Fibroblast of lung (primary cell): ENCODE results near the gene LRRC75B. TPM values are rescaled to one million over a fixed set of nuclear protein-coding genes. Genes with fewer than 3 reads are reported as not detected.

Experiments used
- DNase-seq, 2 donors: peaks; one replicate each; pipeline versions ENCODE4 v3.0.0 to v3.0.0-alpha.2; 2010; ENCODE audit warnings: low read depth in 2 of 2
- H2AFZ ChIP-seq: 2 replicates; pipeline ENCODE4 v1.5.1; 2012; ENCODE audit warnings: low read length, control low read depth, inconsistent platforms
- H3K27ac ChIP-seq: 2 replicates; pipeline ENCODE4 v1.5.1; 2011; ENCODE audit warnings: low read length, control low read depth; ENCODE audit not compliant: insufficient read depth
- H3K27me3 ChIP-seq: 2 replicates; pipeline ENCODE4 v1.5.1; 2011; ENCODE audit warnings: mild to moderate bottlenecking, low read length; ENCODE audit not compliant: control insufficient read depth, insufficient read depth
- H3K36me3 ChIP-seq: 2 replicates; pipeline ENCODE4 v1.5.1; 2011; ENCODE audit warnings: low read length; ENCODE audit not compliant: control insufficient read depth, insufficient read depth
- H3K4me1 ChIP-seq: 2 replicates; pipeline ENCODE4 v1.5.1; 2011; ENCODE audit warnings: low read length; ENCODE audit not compliant: control insufficient read depth, insufficient read depth; ENCODE audit errors: extremely low read depth
- H3K4me2 ChIP-seq: 2 replicates; pipeline ENCODE4 v1.5.1; 2011; ENCODE audit warnings: low read length, control low read depth; ENCODE audit not compliant: insufficient read depth; ENCODE audit errors: extremely low read depth
- H3K4me3 ChIP-seq, 4 experiments: fragments of 200-600 bp in 1 of 4; sonication (generic) in 1 of 4; replicated peaks in 1 of 4; 2 replicates each; pipeline ENCODE4 v1.5.1; 2011 to 2016; ENCODE audit warnings: low read length in 4 of 4, low read depth in 3 of 4, mild to moderate bottlenecking in 3 of 4, control low read depth in 2 of 4, inconsistent platforms in 1 of 4, mixed read lengths in 1 of 4; ENCODE audit not compliant: insufficient read depth in 1 of 4; ENCODE audit errors: control extremely low read depth in 1 of 4
- H3K79me2 ChIP-seq: 2 replicates; pipeline ENCODE4 v1.5.1; 2012; ENCODE audit warnings: mild to moderate bottlenecking, low read length, inconsistent platforms; ENCODE audit not compliant: control insufficient read depth, insufficient read depth
- H3K9ac ChIP-seq: 2 replicates; pipeline ENCODE4 v1.5.1; 2011; ENCODE audit warnings: mild to moderate bottlenecking, low read length, control low read depth; ENCODE audit not compliant: insufficient read depth
- H3K9me3 ChIP-seq: 2 replicates; pipeline ENCODE4 v1.5.1; 2012; ENCODE audit warnings: low read depth, low read length; ENCODE audit not compliant: control insufficient read depth, insufficient read depth
- H4K20me1 ChIP-seq: 2 replicates; pipeline ENCODE4 v1.5.1; 2011; ENCODE audit warnings: low read length; ENCODE audit not compliant: control insufficient read depth, insufficient read depth; ENCODE audit errors: extremely low read depth
- EZH2 ChIP-seq: IDR thresholded peaks from 2 replicates; pipeline ENCODE4 v1.5.1; 2012; ENCODE audit warnings: low read length, control low read depth, mild to moderate bottlenecking; ENCODE audit errors: missing control alignments
- polyA plus RNA-seq, 2 donors: library from polyadenylated mRNA; depleted of rRNA in 1 of 2; stranded (reverse) in 1 of 2; unstranded in 1 of 2; fragments of >200 nt; gene quantifications; 2 replicates each; pipeline ENCODE4 v1.2.1, GENCODE V29; 2011 to 2012; ENCODE audit warnings: missing spikeins in 1 of 2
- total RNA-seq: library from RNA; depleted of rRNA; stranded (reverse); fragments of >200 nt; gene quantifications from 2 replicates; pipeline ENCODE4 v1.2.1, GENCODE V29; 2014
- TF ChIP-seq, protein P1 (sequence below), 2 donors: IDR thresholded peaks in 1 of 2; conservative IDR thresholded peaks in 1 of 2; 1 replicate in 1 of 2; 2 replicates in 1 of 2; pipeline ENCODE4 v1.5.1; 2011 to 2012; ENCODE audit warnings: low read length in 2 of 2, control low read depth in 1 of 2, inconsistent platforms in 1 of 2, low read depth in 1 of 2, mild to moderate bottlenecking in 1 of 2

The LRRC75B gene
- total and polyA plus RNA-seq, 2 donors (not counting 1 experiment from before 2014, with no cell fraction given): 2.9 to 7.9 TPM

DNA sequence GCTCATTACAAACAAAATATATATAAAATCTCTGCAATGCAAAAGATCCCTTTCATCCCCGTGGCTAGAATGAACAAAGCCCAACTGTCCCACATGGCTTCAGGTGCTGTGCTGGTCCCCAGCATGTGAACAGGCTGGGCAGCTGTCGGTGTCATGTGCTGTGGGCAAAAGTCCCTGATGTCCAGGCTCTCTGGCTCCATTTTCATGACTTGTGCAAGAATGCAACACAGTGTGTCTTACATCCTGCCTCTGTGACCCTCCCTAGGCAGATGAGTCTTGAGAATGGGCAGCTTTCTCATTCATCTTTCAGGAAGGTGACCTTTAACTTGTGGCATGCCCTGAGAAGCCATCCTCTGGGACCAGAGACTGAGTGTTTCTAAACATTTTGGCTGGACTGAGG is 52.4 kb downstream of the LRRC75B start:
- Histone ChIP-seq H3K9ac (no peak overlapping the region), H2AFZ (no peak overlapping the region), H3K79me2 (no peaks in the 10 kb centered on the region), H3K27me3 (no peaks in the 10 kb centered on the region), H3K4me3 (no peak overlapping the region), H3K4me1 (peaks cover 8% of the 10 kb centered on the region), H3K9me3 (no peaks in the 10 kb centered on the region), H4K20me1 (peaks cover 2% of the 10 kb centered on the region), H3K27ac (no peak overlapping the region), H3K36me3 (peaks cover 28% of the 10 kb centered on the region), H3K4me2 (no peak overlapping the region)
- no peak for DNase-seq
- TF ChIP-seq, protein P1, sequence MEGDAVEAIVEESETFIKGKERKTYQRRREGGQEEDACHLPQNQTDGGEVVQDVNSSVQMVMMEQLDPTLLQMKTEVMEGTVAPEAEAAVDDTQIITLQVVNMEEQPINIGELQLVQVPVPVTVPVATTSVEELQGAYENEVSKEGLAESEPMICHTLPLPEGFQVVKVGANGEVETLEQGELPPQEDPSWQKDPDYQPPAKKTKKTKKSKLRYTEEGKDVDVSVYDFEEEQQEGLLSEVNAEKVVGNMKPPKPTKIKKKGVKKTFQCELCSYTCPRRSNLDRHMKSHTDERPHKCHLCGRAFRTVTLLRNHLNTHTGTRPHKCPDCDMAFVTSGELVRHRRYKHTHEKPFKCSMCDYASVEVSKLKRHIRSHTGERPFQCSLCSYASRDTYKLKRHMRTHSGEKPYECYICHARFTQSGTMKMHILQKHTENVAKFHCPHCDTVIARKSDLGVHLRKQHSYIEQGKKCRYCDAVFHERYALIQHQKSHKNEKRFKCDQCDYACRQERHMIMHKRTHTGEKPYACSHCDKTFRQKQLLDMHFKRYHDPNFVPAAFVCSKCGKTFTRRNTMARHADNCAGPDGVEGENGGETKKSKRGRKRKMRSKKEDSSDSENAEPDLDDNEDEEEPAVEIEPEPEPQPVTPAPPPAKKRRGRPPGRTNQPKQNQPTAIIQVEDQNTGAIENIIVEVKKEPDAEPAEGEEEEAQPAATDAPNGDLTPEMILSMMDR (conservative IDR thresholded peaks at IDR 0.05 in 1 of 2, IDR thresholded peaks at IDR 0.05 in 1 of 2; ENCODE audit: low read depth in 1 of 2, low read length in 2 of 2): no peak
- no peak for TF ChIP-seq EZH2

DNA sequence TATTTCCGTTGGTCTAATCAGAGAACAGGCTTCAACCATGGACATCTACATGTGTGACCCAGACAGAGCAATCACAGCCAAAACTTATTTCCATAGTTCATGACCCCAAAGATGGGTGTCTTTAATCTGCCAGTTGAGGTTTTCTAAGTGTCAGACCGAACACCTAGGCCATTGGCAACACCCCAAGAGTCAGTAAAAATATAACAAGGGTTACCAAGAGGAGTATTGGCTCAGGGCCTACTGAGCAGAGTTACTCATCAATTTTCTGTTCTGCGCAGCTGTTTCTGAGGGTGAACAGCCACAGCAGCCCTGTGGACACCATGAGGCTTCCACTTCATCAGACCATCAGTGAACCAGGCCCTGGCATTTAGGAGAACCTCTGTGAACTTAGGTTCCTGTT is 56.8 kb downstream of the LRRC75B start:
- H2AFZ ChIP-seq: no peak overlapping the region
- H3K27ac ChIP-seq: no peak overlapping the region
- H3K9ac ChIP-seq: no peak overlapping the region
- H3K4me1 ChIP-seq: no peaks in the 10 kb centered on the region
- peaks cover 3% of the 10 kb centered on the region for H3K27me3 ChIP-seq
- no peak overlapping the region for H3K4me2 ChIP-seq
- no peaks in the 10 kb centered on the region for H3K79me2 ChIP-seq
- H3K9me3 ChIP-seq: no peaks in the 10 kb centered on the region
- no peak for DNase-seq
- TF ChIP-seq, protein P1 (conservative IDR thresholded peaks at IDR 0.05 in 1 of 2, IDR thresholded peaks at IDR 0.05 in 1 of 2; ENCODE audit: low read depth in 1 of 2, low read length in 2 of 2): no peak
- TF ChIP-seq EZH2: no peak
- peaks cover 2% of the 10 kb centered on the region for H4K20me1 ChIP-seq
- H3K4me3 ChIP-seq: no peak overlapping the region
- peaks cover 6% of the 10 kb centered on the region for H3K36me3 ChIP-seq

Other genes starting within 250 kb of the LRRC75B start
- gene ADORA2A, start 165.5 kb downstream of the LRRC75B start, total RNA-seq: 0.77 and 1.5 TPM in 2 replicates
- 0.42 and 0.78 TPM in 2 replicates for gene ADORA2A, start 165.5 kb downstream of the LRRC75B start, polyA plus RNA-seq
- under 0.01 TPM in 1 of 2 replicates, not detected in the other for gene UPB1, start 97.7 kb downstream of the LRRC75B start, total RNA-seq
- gene UPB1, start 97.7 kb downstream of the LRRC75B start, polyA plus RNA-seq: 0.05 TPM in 1 of 2 replicates, not detected in the other
- gene GUCD1, start 37.9 kb downstream of the LRRC75B start, total RNA-seq: 143 and 178 TPM in 2 replicates
- gene GUCD1, start 37.9 kb downstream of the LRRC75B start, polyA plus RNA-seq: 83.4 and 97.1 TPM in 2 replicates
- 89.9 and 114 TPM in 2 replicates for gene SNRPD3, start 37.1 kb downstream of the LRRC75B start, total RNA-seq
- gene SNRPD3, start 37.1 kb downstream of the LRRC75B start, polyA plus RNA-seq: 151 and 221 TPM in 2 replicates
- 1.3 and 2.0 TPM in 2 replicates for gene GGT1, start 10.1 kb upstream of the LRRC75B start, total RNA-seq
- gene GGT1, start 10.1 kb upstream of the LRRC75B start, polyA plus RNA-seq: 0.33 and 0.37 TPM in 2 replicates
- gene PIWIL3, start 181.6 kb upstream of the LRRC75B start, total RNA-seq: not detected in 2 replicates
- gene PIWIL3, start 181.6 kb upstream of the LRRC75B start, polyA plus RNA-seq: not detected in 2 replicates
- under 0.01 TPM in 1 of 2 replicates, not detected in the other for gene SGSM1, start 213.1 kb upstream of the LRRC75B start, total RNA-seq
- not detected in 2 replicates for gene SGSM1, start 213.1 kb upstream of the LRRC75B start, polyA plus RNA-seq